Activated naive CD8-positive, alpha-beta T cell (primary cell): ENCODE measurements around the gene CTNNBL1.
"Not testable (repeated sequence)": the region's sequence is repeated elsewhere in the genome, so short reads cannot be mapped to it uniquely, and the experiment has no call there.

Source experiments
- H3K27ac Mint-ChIP-seq: one replicate; pipeline ENCODE4 v1.8.0; 2021; ENCODE audit warnings: mixed read lengths
- H3K27me3 Mint-ChIP-seq: one replicate; pipeline ENCODE4 v1.8.0; 2021; ENCODE audit warnings: mixed read lengths
- H3K36me3 Mint-ChIP-seq: one replicate; pipeline ENCODE4 v1.8.0; 2021; ENCODE audit warnings: mixed read lengths
- H3K4me1 Mint-ChIP-seq: one replicate; pipeline ENCODE4 v1.8.0; 2021; ENCODE audit warnings: low read depth, mixed read lengths
- H3K4me3 Mint-ChIP-seq: one replicate; pipeline ENCODE4 v1.8.0; 2021; ENCODE audit warnings: mild to moderate bottlenecking, mixed read lengths
- H3K9me3 Mint-ChIP-seq: one replicate; pipeline ENCODE4 v1.8.0; 2021; ENCODE audit warnings: low read depth, mixed read lengths

Gene CTNNBL1

GRCh38 chr20:37711994-37712964, 18.4 kb downstream of the CTNNBL1 start:
- Mint-ChIP-seq H3K9me3 (no peaks in the 10 kb centered on the region), H3K36me3 (peaks cover 20% of the 10 kb centered on the region), H3K27ac (no peak overlapping the region), H3K27me3 (no peaks in the 10 kb centered on the region), H3K4me3 (no peak overlapping the region), H3K4me1 (peaks cover 45% of the 10 kb centered on the region)

DNA sequence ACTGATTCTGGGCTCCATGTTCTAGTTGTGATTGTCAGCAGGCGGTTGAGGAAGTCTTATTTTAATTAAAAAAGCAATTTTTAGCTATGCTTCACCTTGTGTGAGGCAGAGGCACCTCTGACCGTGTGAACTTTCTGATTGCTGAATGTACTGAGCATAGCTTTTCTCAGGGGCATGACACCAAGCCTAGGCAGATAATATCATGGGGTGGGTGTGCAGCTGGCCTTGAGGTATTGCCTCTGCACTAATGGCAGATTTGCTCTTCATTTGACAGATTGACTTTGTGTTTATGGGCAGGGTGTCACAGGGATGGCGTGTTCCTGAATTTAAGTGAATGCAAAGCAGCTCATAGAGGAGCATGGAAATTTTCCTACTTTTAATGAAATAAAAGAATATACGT, 19.6 kb downstream of the CTNNBL1 start:
- H3K4me3 Mint-ChIP-seq: no peak overlapping the region
- no peaks in the 10 kb centered on the region for H3K27me3 Mint-ChIP-seq
- H3K4me1 Mint-ChIP-seq: peaks cover 40% of the 10 kb centered on the region
- peaks cover 20% of the 10 kb centered on the region for H3K36me3 Mint-ChIP-seq
- no peaks in the 10 kb centered on the region for H3K9me3 Mint-ChIP-seq
- no peak overlapping the region for H3K27ac Mint-ChIP-seq

- no peaks in the 10 kb centered on the region for H3K27me3 Mint-ChIP-seq
- no peak overlapping the region for H3K27ac Mint-ChIP-seq
- H3K4me1 Mint-ChIP-seq: peaks cover 31% of the 10 kb centered on the region
- no peak overlapping the region for H3K4me3 Mint-ChIP-seq
- no peaks in the 10 kb centered on the region for H3K9me3 Mint-ChIP-seq
- H3K36me3 Mint-ChIP-seq: peaks cover 17% of the 10 kb centered on the region
Observed at GRCh38 chr20:37714978-37715672, 21.3 kb downstream of the CTNNBL1 start.

GRCh38 chr20:37721751-37722150, 27.9 kb downstream of the CTNNBL1 start:
- Mint-ChIP-seq H3K36me3 (peaks cover 16% of the 10 kb centered on the region), H3K9me3 (peaks cover 4% of the 10 kb centered on the region), H3K4me3 (no peak overlapping the region), H3K4me1 (peaks cover 13% of the 10 kb centered on the region), H3K27ac (no peak overlapping the region), H3K27me3 (no peaks in the 10 kb centered on the region)

DNA sequence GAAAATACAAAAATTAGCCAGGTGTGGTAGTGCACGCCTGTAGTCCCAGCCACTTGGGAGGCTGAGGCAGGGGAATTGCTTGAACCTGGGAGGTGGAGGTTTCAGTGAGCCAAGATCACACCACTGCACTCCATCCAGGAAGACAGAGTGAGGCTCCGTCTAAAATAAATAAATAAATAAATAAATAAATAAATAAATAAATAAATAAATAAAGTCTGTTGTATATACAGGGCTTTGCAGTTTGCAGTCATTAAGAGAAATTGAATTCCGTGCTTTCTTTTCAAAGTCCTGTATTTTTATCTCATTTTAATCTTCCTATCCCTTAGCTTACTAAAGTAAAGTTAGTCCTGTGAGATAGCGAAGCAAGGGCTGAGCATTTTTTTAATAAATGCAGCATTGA, 28.5 kb downstream of the CTNNBL1 start:
- not testable (repeated sequence) for H3K27me3 Mint-ChIP-seq, H3K27ac Mint-ChIP-seq, H3K4me3 Mint-ChIP-seq, H3K9me3 Mint-ChIP-seq
- Mint-ChIP-seq H3K36me3 (peaks cover 13% of the 10 kb centered on the region), H3K4me1 (peaks cover 13% of the 10 kb centered on the region)

DNA sequence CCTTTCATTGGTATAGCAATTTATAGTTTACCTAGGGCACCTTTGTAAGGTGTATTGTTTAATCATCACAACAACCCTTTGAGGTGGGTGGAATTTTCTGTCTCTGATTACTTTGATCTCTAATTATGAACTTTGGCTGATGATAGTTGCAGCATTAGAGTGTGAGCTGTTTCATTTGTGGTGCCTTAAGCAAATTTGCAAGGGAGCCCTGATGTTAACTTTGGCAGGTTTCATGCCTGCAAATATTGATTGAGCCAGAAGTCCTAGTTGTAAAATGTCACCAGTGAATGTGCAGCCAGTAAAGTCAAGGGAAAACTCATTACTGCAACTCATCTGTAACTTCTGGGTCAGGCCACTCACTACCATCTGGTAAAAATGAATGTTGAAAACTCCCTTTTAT, 29.8 kb downstream of the CTNNBL1 start:
- Mint-ChIP-seq H3K9me3 (peaks cover 4% of the 10 kb centered on the region), H3K4me3 (no peak overlapping the region), H3K27ac (no peak overlapping the region), H3K36me3 (peaks cover 12% of the 10 kb centered on the region), H3K4me1 (peaks cover 20% of the 10 kb centered on the region), H3K27me3 (no peaks in the 10 kb centered on the region)

- Mint-ChIP-seq H3K27me3 (no peaks in the 10 kb centered on the region), H3K4me3 (no peak overlapping the region), H3K27ac (no peak overlapping the region), H3K4me1 (peaks cover 29% of the 10 kb centered on the region), H3K36me3 (peaks cover 10% of the 10 kb centered on the region), H3K9me3 (peaks cover 4% of the 10 kb centered on the region)
Observed at GRCh38 chr20:37725165-37725564, 31.3 kb downstream of the CTNNBL1 start.

GRCh38 chr20:37725855-37726254, 32.0 kb downstream of the CTNNBL1 start:
- Mint-ChIP-seq H3K27me3 (no peaks in the 10 kb centered on the region), H3K9me3 (peaks cover 4% of the 10 kb centered on the region), H3K4me3 (no peak overlapping the region), H3K4me1 (peaks cover 31% of the 10 kb centered on the region), H3K36me3 (peaks cover 7% of the 10 kb centered on the region), H3K27ac (no peak overlapping the region)

GRCh38 chr20:37726321-37726720, 32.5 kb downstream of the CTNNBL1 start:
- Mint-ChIP-seq H3K4me1 (peaks cover 31% of the 10 kb centered on the region), H3K27me3 (no peaks in the 10 kb centered on the region), H3K36me3 (peaks cover 7% of the 10 kb centered on the region), H3K27ac (no peak overlapping the region), H3K9me3 (peaks cover 4% of the 10 kb centered on the region), H3K4me3 (no peak overlapping the region)

DNA sequence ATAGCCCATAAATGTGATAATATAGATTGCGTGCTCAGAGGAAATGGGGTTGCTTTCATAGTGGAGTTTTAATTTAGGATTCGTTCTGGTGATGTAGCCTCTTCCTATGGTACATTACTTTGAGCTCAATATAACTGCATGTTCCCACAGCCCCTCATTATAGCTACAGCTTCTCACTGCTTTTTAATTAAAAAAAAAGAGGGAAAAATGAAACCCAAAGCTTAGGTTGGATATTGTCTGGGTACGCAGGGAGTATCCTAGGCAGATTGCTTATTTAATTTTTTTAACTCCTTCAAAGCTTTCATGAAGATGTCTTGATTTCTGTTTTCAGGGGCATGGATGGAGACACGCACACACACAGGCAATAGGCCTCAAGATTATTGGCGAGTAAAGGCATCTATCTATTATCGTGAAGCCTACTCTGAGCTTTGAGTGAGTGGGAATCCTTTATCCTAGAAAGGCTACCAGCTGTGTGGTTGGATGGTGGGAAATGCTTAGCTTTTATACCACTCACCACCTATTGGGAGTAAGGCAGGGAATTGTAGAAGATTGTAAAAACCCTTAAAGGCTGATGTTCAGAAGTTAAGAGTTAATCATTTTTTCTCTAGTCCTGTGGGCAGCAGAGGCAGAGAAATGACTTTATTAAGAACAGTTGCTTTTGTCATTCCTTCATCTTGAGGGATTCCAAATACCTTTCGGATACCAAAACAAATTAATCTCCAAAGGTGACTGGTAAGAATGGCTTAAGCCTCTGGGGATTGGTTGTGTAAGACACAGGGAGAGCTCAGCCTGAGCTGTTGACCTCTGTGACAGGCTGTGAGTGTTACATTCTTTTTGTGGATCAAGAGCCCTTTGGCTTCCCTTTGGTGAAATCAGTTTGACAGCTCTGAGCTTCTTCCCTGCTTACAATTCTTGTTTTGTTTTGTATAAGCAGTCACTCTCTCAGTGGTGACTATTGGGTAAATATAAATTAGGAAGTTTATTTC, 33.4 kb downstream of the CTNNBL1 start:
- Mint-ChIP-seq H3K4me1 (peaks cover 33% of the 10 kb centered on the region), H3K27ac (no peak overlapping the region), H3K4me3 (no peak overlapping the region), H3K36me3 (peaks cover 7% of the 10 kb centered on the region), H3K9me3 (no peaks in the 10 kb centered on the region), H3K27me3 (no peaks in the 10 kb centered on the region)

- Mint-ChIP-seq H3K9me3 (no peaks in the 10 kb centered on the region), H3K4me1 (peaks cover 30% of the 10 kb centered on the region), H3K4me3 (no peak overlapping the region), H3K27ac (no peak overlapping the region), H3K27me3 (no peaks in the 10 kb centered on the region), H3K36me3 (peaks cover 12% of the 10 kb centered on the region)
Observed at GRCh38 chr20:37727957-37728634, 34.3 kb downstream of the CTNNBL1 start.

- Mint-ChIP-seq H3K4me1 (peaks cover 26% of the 10 kb centered on the region), H3K4me3 (no peak overlapping the region), H3K27me3 (no peaks in the 10 kb centered on the region), H3K27ac (no peak overlapping the region), H3K9me3 (no peaks in the 10 kb centered on the region), H3K36me3 (peaks cover 15% of the 10 kb centered on the region)
Observed at GRCh38 chr20:37728635-37728983, 34.8 kb downstream of the CTNNBL1 start.

DNA sequence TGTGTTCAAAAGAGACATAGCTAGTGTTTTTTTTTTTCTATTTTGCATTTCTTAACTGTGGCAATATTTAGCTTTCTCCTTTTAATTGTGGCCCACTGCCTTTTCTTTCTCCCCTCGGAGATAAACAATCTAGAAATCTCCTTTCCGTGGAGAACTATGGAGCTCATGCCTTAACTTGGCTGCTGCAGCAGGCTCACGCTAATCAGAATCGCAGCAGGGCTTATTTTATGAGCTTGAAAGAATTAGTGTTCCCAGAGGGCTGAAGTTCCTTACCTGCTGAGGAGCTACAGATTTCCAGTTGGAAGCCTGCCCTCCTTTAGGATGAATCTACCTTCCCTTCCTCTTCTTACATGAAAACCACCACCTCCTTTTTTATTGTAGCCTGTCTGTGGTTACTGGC, 35.6 kb downstream of the CTNNBL1 start:
- Mint-ChIP-seq H3K4me1 (peaks cover 27% of the 10 kb centered on the region), H3K27me3 (no peaks in the 10 kb centered on the region), H3K9me3 (no peaks in the 10 kb centered on the region), H3K27ac (no peak overlapping the region), H3K36me3 (peaks cover 15% of the 10 kb centered on the region), H3K4me3 (no peak overlapping the region)

DNA sequence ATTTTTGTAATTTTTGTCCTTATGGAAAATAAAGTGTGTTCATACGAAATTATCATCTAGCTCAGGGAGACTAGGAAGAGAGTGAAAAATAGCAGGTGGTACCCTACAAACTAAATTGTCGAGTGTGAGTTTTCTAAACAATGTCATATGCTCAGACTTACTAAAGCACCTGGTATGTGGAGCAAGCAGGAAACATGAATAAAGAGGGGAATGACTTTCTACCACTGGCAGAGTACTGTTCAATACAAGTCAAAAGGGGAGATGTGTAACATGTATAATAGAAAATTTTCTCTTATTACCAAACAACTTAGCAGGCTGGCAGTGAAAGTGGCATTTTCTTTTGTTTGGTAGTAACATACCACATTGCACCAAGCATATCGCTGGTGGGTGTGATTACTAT, 36.1 kb downstream of the CTNNBL1 start:
- Mint-ChIP-seq H3K4me3 (no peak overlapping the region), H3K36me3 (peaks cover 18% of the 10 kb centered on the region), H3K9me3 (no peaks in the 10 kb centered on the region), H3K27ac (no peak overlapping the region), H3K27me3 (no peaks in the 10 kb centered on the region), H3K4me1 (peaks cover 29% of the 10 kb centered on the region)
